GM21723 (cell line): Measurements from ENCODE around the gene GRIK5.

Experiments used
- ATAC-seq: cut with Tn5 transposase; IDR thresholded peaks from one replicate; pipeline ENCODE4 v1.9.1; 2021; ENCODE audit warnings: mild to moderate bottlenecking, moderate library complexity; ENCODE audit not compliant: unreplicated experiment

GRIK5 gene

GRCh38 chr19:42095142-42095813 lies 25.3 kb upstream of the GRIK5 start:
- no peak for ATAC-seq

- no peak for ATAC-seq
Observed at GRCh38 chr19:42093926-42094325, 23.9 kb upstream of the GRIK5 start.

DNA sequence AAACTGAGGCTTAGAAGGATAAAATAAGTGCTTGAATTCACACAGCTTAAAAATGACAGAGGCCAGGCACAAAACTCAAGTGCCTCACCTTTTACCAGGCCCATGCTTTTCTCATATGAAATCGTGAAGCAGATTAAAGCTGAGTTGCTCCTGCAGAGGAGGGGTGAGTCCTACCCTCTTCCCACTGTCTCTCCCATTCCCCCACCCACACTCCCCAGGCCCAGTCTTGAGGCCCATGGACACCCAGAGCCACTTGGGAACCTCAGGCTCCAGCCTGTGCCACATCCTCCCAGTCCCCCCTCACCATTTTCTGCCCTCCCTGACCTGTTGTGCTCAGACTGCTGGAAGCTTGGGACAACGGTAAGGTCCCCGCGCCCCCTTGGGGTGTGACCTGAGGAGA lies 23.5 kb upstream of the GRIK5 start:
- ATAC-seq: no peak

DNA sequence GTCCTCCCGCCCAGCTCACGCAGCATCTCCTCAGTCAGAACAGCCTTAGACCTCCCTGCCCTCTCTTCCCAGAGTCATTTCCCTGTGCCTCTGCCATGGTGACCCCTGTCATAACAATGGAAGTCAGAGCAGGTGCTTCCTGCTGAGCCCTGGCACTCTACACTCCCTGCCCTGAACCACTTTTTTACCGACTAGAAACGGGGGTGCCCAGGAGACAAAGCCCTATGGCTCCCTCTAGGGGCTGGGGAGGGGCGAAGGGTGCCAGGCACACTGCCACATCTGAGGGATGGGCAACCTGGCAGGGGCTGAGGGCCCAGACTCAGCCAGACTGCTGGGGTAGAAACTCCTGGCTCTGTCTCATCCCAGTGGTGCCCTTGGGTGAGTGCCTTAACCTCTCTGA lies 22.3 kb upstream of the GRIK5 start:
- ATAC-seq: no peak

DNA sequence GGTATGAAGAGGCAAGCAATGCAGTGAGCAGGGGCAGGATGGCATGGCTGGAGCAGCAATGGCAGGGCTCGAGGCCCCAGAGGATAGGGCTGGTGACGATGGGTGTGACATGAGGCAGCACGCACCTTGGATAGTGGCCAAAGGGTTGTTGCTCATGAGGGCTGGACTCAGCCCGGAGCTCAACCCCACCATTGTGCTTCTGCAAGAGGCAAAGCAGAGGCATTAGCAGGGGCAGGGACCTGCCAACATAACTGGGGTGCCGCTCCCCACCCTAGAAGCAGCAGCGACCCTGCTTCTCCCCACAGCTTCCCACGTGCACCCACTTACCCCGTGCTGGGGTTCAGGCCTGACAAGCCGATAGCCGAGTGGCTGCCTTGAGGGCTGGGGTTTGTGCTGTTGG lies 21.7 kb upstream of the GRIK5 start:
- ATAC-seq: no peak

DNA sequence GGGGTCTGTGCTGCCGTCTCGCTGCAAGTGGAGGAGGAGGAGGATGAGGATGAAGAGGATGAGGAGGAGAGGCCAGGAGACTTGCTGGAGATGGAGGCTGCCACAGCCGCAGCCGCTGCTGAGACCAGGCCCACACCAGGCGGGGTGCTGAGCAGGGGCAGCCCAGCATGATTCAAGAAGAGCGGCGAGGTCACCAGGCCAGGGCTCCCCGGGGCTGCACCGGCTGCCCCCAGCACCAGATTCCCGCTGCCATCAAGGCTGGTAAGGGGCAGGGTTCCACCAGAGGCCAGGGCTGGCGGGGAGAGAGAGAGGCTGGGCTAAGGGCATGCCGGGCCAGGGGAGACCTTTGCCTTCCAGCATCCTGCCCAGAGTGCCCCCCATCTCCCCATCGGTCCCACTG lies 21.3 kb upstream of the GRIK5 start:
- no peak for ATAC-seq

- no peak for ATAC-seq
Observed at GRCh38 chr19:42090672-42091071, 20.7 kb upstream of the GRIK5 start.

DNA sequence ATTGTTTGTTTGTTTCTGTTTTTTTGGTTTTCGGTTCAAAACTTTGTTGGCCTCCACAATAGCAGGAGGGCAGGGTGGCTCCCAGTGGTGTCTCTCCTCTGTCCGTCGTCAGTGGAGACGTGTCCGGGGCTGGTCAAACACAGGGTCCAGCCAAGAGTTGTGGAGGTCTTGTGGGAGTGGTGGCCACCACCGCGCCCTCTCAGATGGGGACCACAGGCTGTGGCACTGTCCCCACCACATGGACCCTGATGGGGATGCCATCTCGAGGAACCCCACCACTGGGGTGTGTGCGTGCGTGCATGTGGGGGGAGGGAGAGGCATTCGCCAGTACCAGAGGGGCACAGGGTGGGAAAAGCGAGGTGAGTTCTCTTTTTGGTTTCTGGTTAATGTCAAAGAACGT lies 19.8 kb upstream of the GRIK5 start:
- ATAC-seq: no peak

GRCh38 chr19:42089191-42089750 lies 19.3 kb upstream of the GRIK5 start:
- ATAC-seq: no peak

- no peak for ATAC-seq
Observed at GRCh38 chr19:42088471-42089190, 18.6 kb upstream of the GRIK5 start.

DNA sequence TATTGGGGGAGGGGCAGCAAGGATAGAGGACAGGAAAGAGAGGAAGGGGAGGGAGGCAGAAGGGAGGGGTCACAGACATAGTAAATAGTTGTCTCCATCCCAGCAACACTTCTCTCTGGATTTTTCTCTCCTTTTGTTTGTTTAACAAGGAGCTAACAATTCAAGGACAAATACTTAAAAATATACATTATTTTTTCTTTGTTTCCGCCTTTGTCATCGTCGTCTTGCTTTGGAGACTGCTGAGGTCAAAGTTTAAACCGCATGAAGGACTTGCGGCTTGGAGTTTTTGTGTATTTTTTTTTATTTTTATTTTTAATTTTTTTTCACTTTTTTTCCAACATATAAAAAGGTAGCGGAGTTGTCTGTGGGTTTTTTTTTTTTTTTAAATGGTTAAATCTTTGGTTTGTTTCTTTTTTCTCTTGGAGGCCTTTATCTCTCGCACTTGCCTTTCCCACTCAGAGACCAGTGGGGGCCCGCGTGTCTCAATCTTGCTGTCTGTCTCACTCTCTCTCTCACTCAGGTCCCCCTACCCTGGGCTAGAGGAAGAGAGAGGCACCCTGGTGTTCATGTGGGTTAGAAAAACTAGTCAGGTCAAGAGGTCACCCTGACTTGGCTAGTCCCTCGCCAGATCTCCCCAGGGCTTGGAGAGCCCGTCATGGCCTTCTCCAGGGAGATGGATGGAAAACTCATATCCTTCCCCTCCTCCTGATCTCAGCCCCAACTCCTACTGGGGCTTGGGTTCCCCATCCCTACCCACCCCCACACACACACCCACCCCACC lies 17.0 kb upstream of the GRIK5 start:
- ATAC-seq: no peak

- no peak for ATAC-seq
Observed at GRCh38 chr19:42086188-42086736, 16.3 kb upstream of the GRIK5 start.

GRCh38 chr19:42083537-42083936 lies 13.5 kb upstream of the GRIK5 start:
- ATAC-seq: no peak

DNA sequence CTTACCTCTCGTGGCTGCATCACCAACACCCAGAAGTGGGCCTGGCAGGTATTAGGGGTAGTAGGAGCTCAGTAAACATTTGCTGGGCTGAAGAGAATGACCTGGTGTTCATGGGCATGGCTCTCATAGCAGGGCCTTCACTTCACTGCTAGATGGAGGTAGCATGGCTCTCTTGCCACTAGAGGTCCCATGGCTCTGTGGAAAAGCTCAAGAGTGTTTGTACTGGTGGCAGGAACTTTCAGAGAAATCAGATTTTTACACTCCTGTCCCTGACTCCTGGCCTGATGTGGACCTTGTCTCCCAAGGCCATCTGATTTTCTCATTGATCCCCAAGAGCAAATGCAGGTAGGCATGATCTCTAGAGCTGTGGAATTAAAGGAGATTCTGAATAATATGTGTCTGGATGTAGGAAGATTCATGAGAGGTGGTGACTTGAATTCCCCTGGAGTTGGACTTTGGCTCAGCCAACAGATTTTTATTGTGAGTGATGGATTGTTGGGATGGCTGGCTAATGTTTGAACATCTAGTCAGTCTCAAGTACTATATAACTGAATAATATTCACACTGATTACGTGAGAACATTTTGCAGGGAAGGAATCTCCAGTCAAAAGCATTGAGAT lies 11.7 kb upstream of the GRIK5 start:
- ATAC-seq: no peak

- ATAC-seq: no peak
Observed at GRCh38 chr19:42080764-42081375, 10.9 kb upstream of the GRIK5 start.

GRCh38 chr19:42079886-42080763 lies 10.1 kb upstream of the GRIK5 start:
- ATAC-seq: no peak

GRCh38 chr19:42079276-42079669 lies 9.3 kb upstream of the GRIK5 start:
- no peak for ATAC-seq

DNA sequence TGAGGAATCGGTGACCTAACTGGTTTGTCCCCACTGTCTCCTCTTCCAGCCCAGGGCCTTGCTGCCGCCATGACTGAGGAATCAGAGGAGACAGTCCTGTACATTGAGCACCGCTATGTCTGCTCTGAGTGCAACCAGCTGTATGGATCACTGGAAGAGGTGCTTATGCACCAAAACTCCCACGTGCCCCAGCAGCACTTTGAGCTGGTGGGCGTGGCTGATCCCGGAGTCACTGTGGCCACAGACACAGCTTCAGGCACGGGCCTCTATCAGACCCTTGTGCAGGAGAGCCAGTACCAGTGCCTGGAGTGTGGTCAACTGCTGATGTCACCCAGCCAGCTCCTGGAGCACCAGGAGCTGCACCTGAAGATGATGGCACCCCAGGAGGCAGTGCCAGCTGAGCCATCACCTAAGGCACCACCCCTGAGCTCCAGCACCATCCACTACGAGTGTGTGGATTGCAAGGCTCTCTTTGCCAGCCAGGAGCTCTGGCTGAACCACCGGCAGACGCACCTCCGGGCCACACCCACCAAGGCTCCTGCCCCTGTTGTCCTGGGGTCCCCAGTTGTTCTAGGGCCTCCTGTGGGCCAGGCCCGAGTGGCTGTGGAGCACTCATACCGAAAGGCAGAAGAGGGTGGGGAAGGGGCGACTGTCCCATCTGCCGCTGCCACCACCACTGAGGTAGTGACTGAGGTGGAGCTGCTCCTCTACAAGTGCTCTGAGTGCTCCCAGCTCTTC lies 8.7 kb upstream of the GRIK5 start:
- no peak for ATAC-seq

DNA sequence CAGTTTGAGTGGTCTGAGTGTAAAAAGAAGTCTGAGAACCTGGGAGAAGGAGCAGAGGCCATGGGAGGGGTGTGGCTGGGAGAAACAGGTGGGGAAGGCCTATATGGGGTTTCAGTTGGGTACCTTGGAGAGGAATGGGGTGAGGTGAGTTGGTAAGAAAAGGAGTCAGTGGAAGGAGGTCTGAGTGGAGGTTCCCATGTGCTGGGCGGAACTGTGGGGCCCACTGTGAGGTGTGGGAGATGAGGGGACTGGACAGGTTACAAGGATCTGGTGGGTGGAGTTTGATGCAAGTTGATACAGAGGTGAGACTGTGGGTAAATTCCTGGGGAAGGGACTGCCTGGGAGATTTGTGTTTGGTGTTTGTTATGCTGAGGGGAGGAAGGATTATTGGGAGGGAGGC lies 8.1 kb upstream of the GRIK5 start:
- ATAC-seq: no peak
